Measurements from ENCODE around the gene GRPEL1.

The GRPEL1 gene

GRCh38 chr4:7048642-7049041 is 19.2 kb downstream of the GRPEL1 start:
- Histone ChIP-seq H3K36me3 (ENCODE audit: control insufficient read depth, insufficient read depth, low read length) (no peaks in the 10 kb centered on the region), H3K79me2 (peaks cover 50% of the 10 kb centered on the region), H2AFZ (no peak overlapping the region), H3K27ac (no peak overlapping the region), H3K27me3 (ENCODE audit: control insufficient read depth, insufficient read depth, low read length) (no peaks in the 10 kb centered on the region), H3K4me3 (ENCODE audit: low read depth, low read length) (no peak overlapping the region), H3K4me1 (peaks cover 10% of the 10 kb centered on the region), H3K9me3 (ENCODE audit: control insufficient read depth, low read length) (no peaks in the 10 kb centered on the region), H3K9ac (no peak overlapping the region), H3K4me2 (ENCODE audit: low read length) (no peak overlapping the region)
- no peak for TF ChIP-seq CTCF (IDR thresholded peaks at IDR 0.05)

GRCh38 chr4:7046971-7047370 is 20.9 kb downstream of the GRPEL1 start:
- Histone ChIP-seq H3K9me3 (ENCODE audit: control insufficient read depth, low read length) (no peaks in the 10 kb centered on the region), H3K9ac (no peak overlapping the region), H2AFZ (no peak overlapping the region), H3K4me3 (ENCODE audit: low read depth, low read length) (no peak overlapping the region), H3K4me1 (peaks cover 10% of the 10 kb centered on the region), H3K27ac (no peak overlapping the region), H3K27me3 (ENCODE audit: control insufficient read depth, insufficient read depth, low read length) (no peaks in the 10 kb centered on the region), H3K4me2 (ENCODE audit: low read length) (no peak overlapping the region), H3K79me2 (peaks cover 50% of the 10 kb centered on the region), H3K36me3 (ENCODE audit: control insufficient read depth, insufficient read depth, low read length) (no peaks in the 10 kb centered on the region)
- no peak for TF ChIP-seq CTCF (IDR thresholded peaks at IDR 0.05)

- H3K36me3 ChIP-seq (ENCODE audit: control insufficient read depth, insufficient read depth, low read length) = no peaks in the 10 kb centered on the region
- H3K4me2 ChIP-seq (ENCODE audit: low read length) = peak overlapping the region; percentile 17
- H3K4me1 ChIP-seq = peaks cover 10% of the 10 kb centered on the region
- no peak overlapping the region for H3K4me3 ChIP-seq (ENCODE audit: low read depth, low read length)
- no peak overlapping the region for H3K9ac ChIP-seq
- H3K27me3 ChIP-seq (ENCODE audit: control insufficient read depth, insufficient read depth, low read length) = no peaks in the 10 kb centered on the region
- H3K9me3 ChIP-seq (ENCODE audit: control insufficient read depth, low read length) = no peaks in the 10 kb centered on the region
- peaks cover 50% of the 10 kb centered on the region for H3K79me2 ChIP-seq
- H3K27ac ChIP-seq = no peak overlapping the region
- no peak for TF ChIP-seq CTCF (IDR thresholded peaks at IDR 0.05)
- H2AFZ ChIP-seq = no peak overlapping the region
Measured at GRCh38 chr4:7045961-7046921, 21.6 kb downstream of the GRPEL1 start.

- Histone ChIP-seq H3K4me3 (ENCODE audit: low read depth, low read length) (no peak overlapping the region), H3K4me1 (peaks cover 10% of the 10 kb centered on the region), H3K27ac (no peak overlapping the region), H3K9me3 (ENCODE audit: control insufficient read depth, low read length) (no peaks in the 10 kb centered on the region), H3K9ac (no peak overlapping the region), H3K4me2 (ENCODE audit: low read length) (no peak overlapping the region), H3K79me2 (peaks cover 50% of the 10 kb centered on the region), H3K27me3 (ENCODE audit: control insufficient read depth, insufficient read depth, low read length) (no peaks in the 10 kb centered on the region), H3K36me3 (ENCODE audit: control insufficient read depth, insufficient read depth, low read length) (no peaks in the 10 kb centered on the region), H2AFZ (no peak overlapping the region)
- TF ChIP-seq CTCF (IDR thresholded peaks at IDR 0.05) = no peak
Measured at GRCh38 chr4:7045553-7045952, 22.3 kb downstream of the GRPEL1 start.
